HL-60/S4 (cell line): ENCODE measurements around the gene CBS.
"Not testable (repeated sequence)": the region's sequence is repeated elsewhere in the genome, so short reads cannot be mapped to it uniquely, and the experiment has no call there.

Source experiments
- in situ Hi-C: fragments of 300-500 bp; cut with MboI; formaldehyde crosslinking; loops from 2 replicates; pipeline ENCODE4 v1.14.3; 2022; ENCODE audit warnings: low sequenced_read_pairs

Gene CBS

GRCh38 chr21:43075170-43076022 is at the start of gene CBS:
Gene CBS (minus strand): TSS chr21:43075835. CDS start chr21:43072193, 3,642 bp downstream.
- in situ Hi-C loops, result not testable (repeated sequence)

GRCh38 chr21:43115956-43116355 is 40.3 kb upstream of the CBS start:
- in situ Hi-C loops, result not testable (repeated sequence)

- in situ Hi-C loops, result not testable (repeated sequence)
Observed at GRCh38 chr21:43114483-43114882, 38.8 kb upstream of the CBS start.

GRCh38 chr21:43109006-43109405 is 33.4 kb upstream of the CBS start:
- in situ Hi-C loops, result not testable (repeated sequence)

- in situ Hi-C loops, result not testable (repeated sequence)
Observed at GRCh38 chr21:43108177-43108576, 32.5 kb upstream of the CBS start.

- in situ Hi-C loops, result not testable (repeated sequence)
Observed at GRCh38 chr21:43107794-43108137, 32.1 kb upstream of the CBS start.

- in situ Hi-C loops, result not testable (repeated sequence)
Observed at GRCh38 chr21:43106965-43107793, 31.5 kb upstream of the CBS start, which contains the start of gene U2AF1. Gene U2AF1 (minus strand): TSS chr21:43107570. CDS start chr21:43107494, 76 bp downstream.

- in situ Hi-C loops, result not testable (repeated sequence)
Observed at GRCh38 chr21:43104642-43105041, 29.0 kb upstream of the CBS start.

- in situ Hi-C loops, result not testable (repeated sequence)
Observed at GRCh38 chr21:43102281-43102680, 26.6 kb upstream of the CBS start.

GRCh38 chr21:43101676-43102075 is 26.0 kb upstream of the CBS start:
- in situ Hi-C loops, result not testable (repeated sequence)

- in situ Hi-C loops, result not testable (repeated sequence)
Observed at GRCh38 chr21:43101000-43101399, 25.4 kb upstream of the CBS start.

GRCh38 chr21:43091979-43092614 is 16.5 kb upstream of the CBS start:
- in situ Hi-C loops, result not testable (repeated sequence)

GRCh38 chr21:43090947-43091346 is 15.3 kb upstream of the CBS start:
- in situ Hi-C loops, result not testable (repeated sequence)

- in situ Hi-C loops, result not testable (repeated sequence)
Observed at GRCh38 chr21:43089463-43089862, 13.8 kb upstream of the CBS start.

GRCh38 chr21:43082587-43083300 is 7.1 kb upstream of the CBS start:
- in situ Hi-C loops, result not testable (repeated sequence)

- in situ Hi-C loops, result not testable (repeated sequence)
Observed at GRCh38 chr21:43076643-43077042, 1.0 kb upstream of the CBS start.

GRCh38 chr21:43076023-43076637 is 495 bp upstream of the CBS start:
- in situ Hi-C loops, result not testable (repeated sequence)

- in situ Hi-C loops, result not testable (repeated sequence)
Observed at GRCh38 chr21:43074401-43075169, 1.1 kb downstream of the CBS start.

GRCh38 chr21:43072742-43073141 is 2.9 kb downstream of the CBS start:
- in situ Hi-C loops, result not testable (repeated sequence)
